DMS 273 (cell line): ENCODE results near the gene SKA3.
"Not testable (repeated sequence)": the region's sequence is repeated elsewhere in the genome, so short reads cannot be mapped to it uniquely, and the experiment has no call there.

Experiments
- DNase-seq: peaks from one replicate; lab custom pipeline; 2025; ENCODE audit not compliant: unreplicated experiment; lab: John Stamatoyannopoulos, UW

SKA3 gene

GRCh38 chr13:21176215-21176981 is at the start of gene SKA3, which contains the start of gene MRPL57:
Gene SKA3 (minus strand): TSS chr13:21176552. CDS start chr13:21176477, 75 bp downstream.
Gene MRPL57 (plus strand): TSS chr13:21176658. CDS start chr13:21176917, 259 bp downstream.
- peak; percentile 96 for DNase-seq

DNA sequence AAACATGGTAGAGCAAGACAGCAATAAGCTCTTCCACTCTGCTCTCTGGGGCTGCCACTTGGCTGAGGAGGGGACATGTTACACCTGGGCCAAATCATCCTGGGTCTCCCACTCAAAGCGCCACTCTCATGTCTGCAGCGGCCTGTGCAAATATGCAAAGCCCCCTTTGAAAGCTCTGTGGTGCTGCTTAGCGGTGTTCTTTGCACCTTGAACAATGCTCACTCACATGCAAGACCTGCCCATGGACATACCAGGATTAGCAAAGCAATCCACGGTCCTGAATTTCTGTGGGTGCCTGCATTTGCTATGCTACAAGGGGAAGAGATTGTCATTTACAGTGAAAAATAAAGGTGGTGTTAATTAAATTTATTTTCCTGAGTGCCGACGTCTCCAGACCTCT is 48.7 kb upstream of the SKA3 start:
- no peak for DNase-seq

DNA sequence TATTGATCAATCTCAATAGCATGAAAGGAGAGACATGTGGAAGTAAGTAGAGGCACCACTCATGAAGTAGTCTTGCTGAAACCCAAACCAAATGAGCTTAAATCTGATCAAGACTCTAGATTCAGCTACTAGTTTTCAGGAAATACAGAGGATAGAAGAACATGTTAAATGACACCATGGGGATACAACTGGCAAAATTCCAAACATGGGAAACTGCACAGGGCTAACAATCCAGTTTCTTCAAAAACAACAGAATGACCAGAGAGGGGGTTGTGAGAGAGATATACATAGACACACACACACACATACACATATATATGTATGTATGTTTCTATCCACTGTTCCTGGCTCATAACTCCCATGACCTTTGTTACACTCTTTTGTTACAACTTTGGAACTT is 44.9 kb upstream of the SKA3 start:
- no peak for DNase-seq

- not testable (repeated sequence) for DNase-seq
These were observed 43.4 kb upstream of the SKA3 start for GRCh38 chr13:21219716-21220115.

DNA sequence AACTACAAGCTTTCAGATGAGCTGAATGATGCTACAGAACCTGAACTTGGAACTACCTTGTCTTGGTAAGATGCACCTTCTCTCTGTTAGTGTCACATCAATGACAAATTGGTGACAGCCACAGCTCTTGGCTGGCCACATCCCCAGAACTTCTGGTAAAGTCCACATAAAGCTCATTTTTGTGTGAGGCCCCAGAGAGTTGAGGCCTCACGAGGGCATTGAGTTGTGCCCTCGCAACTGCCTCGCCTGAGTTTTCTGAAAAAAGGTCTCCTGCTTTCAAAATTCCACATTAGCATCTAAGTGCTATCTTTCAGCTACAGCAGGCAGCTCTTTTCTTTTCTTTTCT is 42.7 kb upstream of the SKA3 start:
- no peak for DNase-seq

DNA sequence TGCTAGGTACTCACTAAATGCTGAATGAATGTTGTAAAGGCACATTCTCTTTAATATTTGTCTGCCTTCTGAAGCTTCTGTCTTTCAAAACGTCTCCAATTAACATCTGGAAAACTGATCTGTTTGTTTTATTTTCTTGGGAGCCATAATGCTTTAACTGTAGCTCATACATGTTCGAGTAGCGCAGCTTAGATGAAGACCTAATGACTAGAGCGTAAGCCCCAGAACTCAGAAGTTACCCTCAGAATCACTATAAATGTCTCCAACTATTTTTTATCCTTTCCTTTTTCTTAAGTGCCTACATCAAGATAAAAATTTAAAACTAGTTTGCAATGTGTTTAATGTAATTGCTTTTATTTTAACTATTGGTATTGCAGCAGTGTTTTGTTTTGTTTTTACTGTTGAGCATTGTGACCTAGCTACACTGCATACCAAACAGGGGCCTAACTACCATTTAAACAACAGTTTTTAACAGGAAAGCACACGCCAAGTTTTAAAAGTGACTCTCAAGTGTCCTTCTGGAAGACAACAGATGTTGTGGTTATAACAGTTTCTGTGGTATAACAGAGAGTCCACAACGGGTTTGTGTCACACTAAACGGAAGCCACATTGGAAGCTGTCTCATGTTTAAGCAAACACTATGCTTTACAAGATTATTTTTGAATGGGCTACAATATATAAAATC is 42.1 kb upstream of the SKA3 start:
- DNase-seq = peak; percentile 12

- no peak for DNase-seq
These were observed 40.0 kb upstream of the SKA3 start for GRCh38 chr13:21216332-21216731.

GRCh38 chr13:21215419-21215818 is 39.1 kb upstream of the SKA3 start:
- DNase-seq = not testable (repeated sequence)

DNA sequence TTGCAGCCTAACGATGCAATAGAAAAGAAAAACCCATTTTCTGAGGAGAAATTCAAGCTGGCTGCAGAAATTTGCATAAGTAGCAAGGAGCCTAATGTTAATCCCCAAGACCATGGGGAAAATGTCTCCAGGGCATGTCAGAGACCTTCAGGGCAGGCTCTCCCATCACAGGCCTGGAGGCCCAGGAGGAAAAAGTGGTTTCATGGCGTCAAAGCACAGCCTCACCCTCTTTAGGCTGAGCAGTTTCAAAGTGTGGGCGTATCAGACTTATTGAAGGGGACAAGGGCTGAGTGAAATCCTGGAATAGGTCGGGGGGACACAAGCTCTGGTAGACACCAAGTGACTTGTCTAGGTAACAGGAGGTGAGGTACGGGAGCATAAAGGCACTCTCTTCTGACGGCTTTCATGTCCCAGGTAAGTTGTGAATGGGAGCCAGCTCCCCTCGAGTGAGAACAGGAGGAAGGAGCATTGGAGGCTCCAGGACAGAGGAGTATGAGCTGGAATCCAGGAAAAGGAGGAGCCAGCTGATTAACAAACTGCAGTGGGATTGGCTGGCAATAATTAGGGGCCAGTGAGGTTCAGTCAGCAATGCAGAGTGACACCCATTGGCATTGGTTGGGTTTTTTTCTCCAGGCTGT is 35.9 kb upstream of the SKA3 start:
- no peak for DNase-seq

GRCh38 chr13:21208652-21209154 is 32.4 kb upstream of the SKA3 start:
- DNase-seq = no peak

DNA sequence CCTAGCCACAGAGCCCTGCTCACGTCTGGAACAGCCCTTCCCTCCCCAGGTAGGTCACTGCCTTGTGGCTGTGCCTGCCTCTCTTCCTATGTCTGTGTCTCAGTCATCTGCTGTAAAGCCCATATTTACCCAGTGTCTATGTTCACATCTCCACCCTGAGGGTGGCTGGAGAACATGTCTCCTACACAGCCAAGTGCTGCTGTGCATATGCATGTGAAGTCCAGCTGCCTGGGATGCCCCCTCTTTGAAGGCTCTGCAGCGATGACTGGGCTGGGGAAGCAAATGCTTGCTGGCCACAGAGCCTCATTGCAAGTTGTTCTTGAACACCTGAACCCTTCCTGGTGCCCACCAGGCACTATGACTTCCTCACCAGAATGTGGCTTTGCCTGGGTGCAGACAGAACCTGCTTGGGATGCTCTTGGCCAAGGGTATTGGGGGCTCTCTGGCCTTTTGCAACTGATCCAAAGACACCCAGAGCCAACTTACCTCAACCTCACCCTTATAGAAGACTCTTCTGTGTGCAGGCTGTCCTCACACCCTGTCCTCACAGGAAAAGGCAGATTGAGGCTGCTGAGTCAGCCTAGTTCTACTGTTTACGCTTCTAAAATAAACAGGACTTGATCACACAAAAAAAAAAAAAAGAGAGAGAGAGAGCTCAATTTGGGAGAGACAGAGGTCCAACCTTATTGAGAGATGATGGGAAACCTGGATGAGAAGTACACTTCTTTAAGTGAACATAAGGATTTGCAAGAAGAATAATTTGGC is 26.6 kb upstream of the SKA3 start:
- no peak for DNase-seq

GRCh38 chr13:21201456-21202190 is 25.3 kb upstream of the SKA3 start:
- DNase-seq = not testable (repeated sequence)

GRCh38 chr13:21198391-21198790 is 22.0 kb upstream of the SKA3 start:
- DNase-seq = not testable (repeated sequence)

GRCh38 chr13:21197606-21198225 is 21.4 kb upstream of the SKA3 start:
- DNase-seq = not testable (repeated sequence)

DNA sequence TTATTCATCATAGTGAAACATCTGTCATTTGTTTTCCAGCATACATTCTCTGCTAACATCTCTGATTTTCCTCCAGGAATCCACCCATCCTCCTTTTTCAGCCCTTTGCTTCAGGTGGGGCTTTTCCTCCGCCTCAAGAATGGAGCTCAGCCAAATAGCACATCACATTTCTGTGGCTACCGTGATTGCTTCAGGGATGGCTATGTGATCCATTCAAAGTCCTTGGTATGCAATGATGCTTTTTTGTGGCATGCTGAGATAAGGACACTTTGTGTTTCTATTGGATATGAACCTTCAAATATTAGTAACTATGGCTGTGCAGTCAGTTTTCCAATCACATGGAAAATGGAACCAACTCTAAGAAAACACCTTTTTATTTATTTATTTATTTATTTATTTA is 18.4 kb upstream of the SKA3 start:
- not testable (repeated sequence) for DNase-seq

GRCh38 chr13:21186410-21186809 is 10.1 kb upstream of the SKA3 start:
- not testable (repeated sequence) for DNase-seq

DNA sequence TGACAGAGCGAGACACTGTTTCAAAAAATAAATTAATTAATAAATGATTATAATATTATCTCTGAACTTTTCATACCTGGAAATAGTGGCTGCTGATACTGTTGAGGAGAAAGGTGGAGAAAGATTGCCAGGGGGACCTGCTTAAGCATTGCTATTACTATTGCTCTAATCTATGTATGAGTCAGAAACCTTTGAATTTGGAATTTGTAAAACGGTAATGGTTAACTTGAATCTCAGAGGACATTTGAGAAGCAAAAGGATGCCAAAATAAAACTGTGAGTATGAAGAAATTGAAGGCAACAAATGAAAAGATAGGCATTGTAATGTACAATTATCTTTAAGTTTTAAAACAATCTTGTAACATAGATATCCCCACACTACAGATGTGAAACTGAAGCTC is 5.3 kb upstream of the SKA3 start:
- DNase-seq = no peak

DNA sequence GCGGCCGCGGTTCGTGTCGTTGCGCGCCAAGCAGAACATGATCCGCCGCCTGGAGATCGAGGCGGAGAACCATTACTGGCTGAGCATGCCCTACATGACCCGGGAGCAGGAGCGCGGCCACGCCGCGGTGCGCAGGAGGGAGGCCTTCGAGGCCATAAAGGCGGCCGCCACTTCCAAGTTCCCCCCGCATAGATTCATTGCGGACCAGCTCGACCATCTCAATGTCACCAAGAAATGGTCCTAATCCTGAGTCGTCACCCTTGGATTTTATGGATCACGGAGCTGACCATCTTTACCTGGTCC is 581 bp upstream of the SKA3 start:
- DNase-seq = no peak

DNA sequence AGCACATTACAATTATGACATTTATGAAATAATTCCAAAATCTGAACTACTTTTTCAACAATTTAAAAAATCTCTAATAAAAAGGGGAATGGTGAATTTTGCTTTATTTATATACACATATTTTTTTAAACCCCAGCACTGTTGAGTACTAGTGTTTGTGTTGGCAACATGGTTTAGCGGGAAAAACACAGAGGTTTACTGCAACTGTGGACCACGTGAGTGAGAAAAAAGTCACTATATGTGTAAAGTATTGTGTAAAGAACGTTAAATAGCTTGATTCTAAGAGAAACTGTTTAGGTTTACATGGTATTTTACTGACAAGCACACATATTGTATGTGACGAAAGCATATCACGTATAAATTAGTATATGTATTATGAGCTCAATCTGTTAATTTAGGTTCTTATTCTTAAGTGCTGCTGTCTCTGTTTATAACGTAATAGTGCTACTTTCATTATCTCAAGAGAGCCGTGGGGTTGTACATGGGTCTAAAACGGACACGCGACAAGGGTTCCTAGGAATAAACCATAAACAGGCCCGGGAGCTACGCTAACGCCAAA is 617 bp downstream of the SKA3 start:
- DNase-seq = peak; percentile 47

DNA sequence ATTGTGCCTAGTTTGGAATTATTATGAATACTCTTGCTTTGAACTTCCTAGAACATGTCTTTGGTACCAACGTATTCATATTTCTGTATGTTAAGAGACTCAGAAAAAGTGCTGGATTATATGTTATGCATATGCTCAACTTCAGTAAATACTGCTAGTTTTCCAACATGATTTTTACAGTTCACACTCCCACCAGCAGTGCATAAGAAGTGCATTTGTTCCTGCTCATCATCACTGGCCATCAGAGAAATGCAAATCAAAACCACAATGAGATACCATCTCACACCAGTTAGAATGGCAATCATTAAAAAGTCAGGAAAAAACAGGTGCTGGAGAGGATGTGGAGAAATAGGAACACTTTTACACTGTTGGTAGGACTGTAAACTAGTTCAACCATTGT is 2.6 kb downstream of the SKA3 start:
- DNase-seq = not testable (repeated sequence)
